ENCODE measurements around the gene UBXN6. TPM values are rescaled to one million over a fixed set of nuclear protein-coding genes. Genes with fewer than 3 reads are reported as not detected.

UBXN6 gene
- total RNA-seq, 1 donor from 2014 or later: 47.9 TPM

DNA sequence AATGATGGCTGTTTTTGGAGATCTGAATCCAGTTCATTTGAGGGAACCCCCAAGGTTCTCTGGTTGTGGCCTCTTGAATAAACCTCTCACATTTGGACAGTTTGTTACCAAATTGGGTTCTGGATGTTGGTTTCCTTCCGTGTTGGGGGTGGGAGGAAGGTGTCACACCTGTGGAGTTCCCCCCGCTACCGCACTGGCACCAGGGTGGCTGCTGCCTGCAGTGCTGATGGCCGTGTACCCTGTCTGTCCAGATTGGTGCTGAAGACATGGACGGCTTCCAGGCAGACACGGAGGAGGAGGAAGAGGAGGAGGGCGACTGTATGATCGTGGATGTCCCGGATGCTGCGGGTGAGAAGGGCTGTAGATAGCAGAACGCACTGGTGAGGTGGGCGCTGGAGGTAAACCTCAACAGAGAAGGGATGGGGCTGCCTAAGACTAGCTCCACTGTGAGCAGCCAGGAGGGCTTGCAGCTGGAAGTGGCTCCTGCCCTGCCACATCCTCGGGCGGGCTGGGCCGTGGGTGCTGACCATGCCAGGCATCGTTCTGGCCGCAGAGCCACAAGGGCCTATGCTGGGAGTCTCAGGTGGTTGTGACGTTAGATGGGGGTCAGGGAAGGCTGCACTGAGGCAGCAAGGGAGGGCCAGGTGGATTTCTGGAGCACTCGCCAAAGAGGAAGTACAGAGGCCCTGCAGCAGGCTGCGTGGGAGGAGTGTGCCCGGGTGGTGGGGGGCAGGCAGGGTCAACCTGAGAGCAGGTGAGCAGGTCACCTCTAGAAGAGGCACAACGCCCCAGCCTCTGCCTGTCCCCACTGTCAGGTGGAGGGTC lies 15.4 kb downstream of the UBXN6 start:
- H3K4me3 Mint-ChIP-seq (ENCODE audit: unreplicated experiment): no peak overlapping the region

DNA sequence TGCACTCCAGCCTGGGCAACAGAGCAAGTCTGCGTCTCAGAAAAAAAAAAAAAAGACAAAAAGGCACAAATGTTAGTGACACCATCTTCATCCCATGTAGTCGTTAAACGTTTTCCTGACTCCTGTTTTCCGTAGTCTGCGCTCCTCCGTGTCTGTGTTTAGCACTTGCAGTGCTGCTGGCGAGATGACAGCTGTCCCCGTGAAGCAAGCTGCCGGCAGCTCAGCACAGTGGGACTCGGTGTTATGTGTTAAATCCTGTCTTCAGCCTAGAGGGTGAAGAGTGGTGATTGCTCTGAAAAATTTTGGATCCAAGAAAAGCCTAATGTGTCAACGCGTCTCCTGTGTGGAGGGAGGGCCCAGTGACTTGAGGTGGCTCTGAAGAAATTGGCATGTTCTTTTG lies 18.4 kb downstream of the UBXN6 start:
- peak overlapping the region; percentile 92 for H3K27ac Mint-ChIP-seq (ENCODE audit: unreplicated experiment)
- peaks cover 3% of the 10 kb centered on the region for H3K9me3 Mint-ChIP-seq (ENCODE audit: unreplicated experiment)
- H3K4me3 Mint-ChIP-seq (ENCODE audit: unreplicated experiment): peak overlapping the region; percentile 47
- TF ChIP-seq, protein P1, sequence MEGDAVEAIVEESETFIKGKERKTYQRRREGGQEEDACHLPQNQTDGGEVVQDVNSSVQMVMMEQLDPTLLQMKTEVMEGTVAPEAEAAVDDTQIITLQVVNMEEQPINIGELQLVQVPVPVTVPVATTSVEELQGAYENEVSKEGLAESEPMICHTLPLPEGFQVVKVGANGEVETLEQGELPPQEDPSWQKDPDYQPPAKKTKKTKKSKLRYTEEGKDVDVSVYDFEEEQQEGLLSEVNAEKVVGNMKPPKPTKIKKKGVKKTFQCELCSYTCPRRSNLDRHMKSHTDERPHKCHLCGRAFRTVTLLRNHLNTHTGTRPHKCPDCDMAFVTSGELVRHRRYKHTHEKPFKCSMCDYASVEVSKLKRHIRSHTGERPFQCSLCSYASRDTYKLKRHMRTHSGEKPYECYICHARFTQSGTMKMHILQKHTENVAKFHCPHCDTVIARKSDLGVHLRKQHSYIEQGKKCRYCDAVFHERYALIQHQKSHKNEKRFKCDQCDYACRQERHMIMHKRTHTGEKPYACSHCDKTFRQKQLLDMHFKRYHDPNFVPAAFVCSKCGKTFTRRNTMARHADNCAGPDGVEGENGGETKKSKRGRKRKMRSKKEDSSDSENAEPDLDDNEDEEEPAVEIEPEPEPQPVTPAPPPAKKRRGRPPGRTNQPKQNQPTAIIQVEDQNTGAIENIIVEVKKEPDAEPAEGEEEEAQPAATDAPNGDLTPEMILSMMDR (IDR thresholded peaks at IDR 0.05; ENCODE audit: partially characterized antibody, unreplicated experiment): no peak
- no peaks in the 10 kb centered on the region for H3K36me3 Mint-ChIP-seq (ENCODE audit: unreplicated experiment)
- H3K4me1 Mint-ChIP-seq (ENCODE audit: low read depth, unreplicated experiment): peaks cover 5% of the 10 kb centered on the region
- peaks cover 5% of the 10 kb centered on the region for H3K27me3 Mint-ChIP-seq (ENCODE audit: unreplicated experiment)
- DNase-seq: no peak

More for the DNA sequence above, 15.4 kb downstream of the UBXN6 start:
- H3K36me3 Mint-ChIP-seq (ENCODE audit: unreplicated experiment): no peaks in the 10 kb centered on the region
- H3K4me1 Mint-ChIP-seq (ENCODE audit: low read depth, unreplicated experiment): peaks cover 5% of the 10 kb centered on the region
- H3K9me3 Mint-ChIP-seq (ENCODE audit: unreplicated experiment): peaks cover 1% of the 10 kb centered on the region
- no peak for DNase-seq
- TF ChIP-seq, protein P1 (IDR thresholded peaks at IDR 0.05; ENCODE audit: partially characterized antibody, unreplicated experiment): no peak
- peak overlapping the region; percentile 17 for H3K27ac Mint-ChIP-seq (ENCODE audit: unreplicated experiment)
- peaks cover 4% of the 10 kb centered on the region for H3K27me3 Mint-ChIP-seq (ENCODE audit: unreplicated experiment)

DNA sequence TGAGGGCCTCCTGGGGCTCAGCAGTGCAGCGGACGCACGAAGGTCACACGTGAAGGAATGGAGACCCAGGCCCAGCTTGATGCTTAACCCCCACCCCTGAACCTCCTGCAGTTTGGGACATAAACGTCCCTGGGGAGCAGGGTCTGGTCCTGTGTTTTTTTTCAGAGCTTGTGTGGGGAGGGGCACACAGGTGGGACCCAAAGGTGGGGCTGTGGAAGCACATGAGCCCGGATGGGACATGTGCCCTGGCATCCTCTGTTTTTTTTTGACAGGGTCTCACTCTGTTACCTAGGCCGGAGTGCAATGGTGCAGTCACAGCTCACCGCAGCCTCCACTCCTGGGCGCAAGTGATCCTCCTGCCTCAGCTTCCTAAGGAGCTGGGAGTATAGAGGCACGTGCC lies 20.5 kb downstream of the UBXN6 start:
- Mint-ChIP-seq H3K36me3 (ENCODE audit: unreplicated experiment) (no peaks in the 10 kb centered on the region), H3K27ac (ENCODE audit: unreplicated experiment) (no peak overlapping the region), H3K4me1 (ENCODE audit: low read depth, unreplicated experiment) (peaks cover 5% of the 10 kb centered on the region), H3K9me3 (ENCODE audit: unreplicated experiment) (peaks cover 3% of the 10 kb centered on the region), H3K4me3 (ENCODE audit: unreplicated experiment) (no peak overlapping the region), H3K27me3 (ENCODE audit: unreplicated experiment) (peaks cover 5% of the 10 kb centered on the region)
- TF ChIP-seq, protein P1 (IDR thresholded peaks at IDR 0.05; ENCODE audit: partially characterized antibody, unreplicated experiment): no peak
- DNase-seq: no peak

DNA sequence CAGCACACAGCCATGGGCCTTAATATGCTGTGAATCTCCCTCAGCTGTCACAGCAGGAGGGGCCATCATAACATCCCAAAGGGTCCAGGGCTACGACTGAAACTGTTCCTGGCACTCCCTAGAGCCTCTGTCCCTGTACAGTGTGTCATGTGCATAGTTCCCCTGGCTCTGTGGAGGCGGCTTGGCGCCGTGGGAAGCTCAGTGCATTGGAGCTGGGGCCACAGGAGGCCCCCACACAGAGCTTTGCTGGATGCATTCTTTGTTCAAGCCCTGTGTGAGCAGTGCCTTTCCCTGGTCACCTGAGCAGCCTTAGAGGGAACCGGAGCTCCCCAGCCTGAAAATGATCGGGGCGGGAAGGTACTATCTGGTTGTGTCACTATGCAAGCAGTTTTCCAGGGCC lies 21.4 kb downstream of the UBXN6 start:
- TF ChIP-seq, protein P1 (IDR thresholded peaks at IDR 0.05; ENCODE audit: partially characterized antibody, unreplicated experiment): no peak
- Mint-ChIP-seq H3K27me3 (ENCODE audit: unreplicated experiment) (peaks cover 2% of the 10 kb centered on the region), H3K4me1 (ENCODE audit: low read depth, unreplicated experiment) (peaks cover 5% of the 10 kb centered on the region), H3K4me3 (ENCODE audit: unreplicated experiment) (no peak overlapping the region), H3K9me3 (ENCODE audit: unreplicated experiment) (peaks cover 4% of the 10 kb centered on the region), H3K36me3 (ENCODE audit: unreplicated experiment) (no peaks in the 10 kb centered on the region), H3K27ac (ENCODE audit: unreplicated experiment) (no peak overlapping the region)
- DNase-seq: no peak

DNA sequence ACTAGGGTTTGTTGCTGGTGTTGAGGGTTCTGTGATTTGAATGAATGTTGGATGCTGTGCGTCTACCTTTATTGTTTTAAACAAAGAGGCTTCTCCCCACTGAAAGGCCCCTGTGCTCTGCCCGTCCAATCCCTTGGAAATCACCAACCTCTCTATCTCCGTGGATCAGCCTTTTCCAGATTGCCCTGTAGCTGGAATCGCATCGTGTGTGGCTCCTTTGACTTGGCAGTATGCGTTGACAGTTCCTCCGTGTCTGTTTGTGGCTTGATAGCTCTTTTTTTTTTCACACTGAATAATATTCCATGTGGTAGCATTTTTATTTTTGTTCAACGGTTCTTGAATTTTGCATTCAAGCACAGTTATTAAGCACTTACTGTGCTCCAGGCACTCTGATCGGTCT lies 23.2 kb downstream of the UBXN6 start:
- Mint-ChIP-seq H3K27ac (ENCODE audit: unreplicated experiment) (peak overlapping the region; percentile 9), H3K27me3 (ENCODE audit: unreplicated experiment) (peaks cover 6% of the 10 kb centered on the region), H3K4me1 (ENCODE audit: low read depth, unreplicated experiment) (peaks cover 6% of the 10 kb centered on the region), H3K9me3 (ENCODE audit: unreplicated experiment) (peaks cover 6% of the 10 kb centered on the region), H3K4me3 (ENCODE audit: unreplicated experiment) (no peak overlapping the region), H3K36me3 (ENCODE audit: unreplicated experiment) (no peaks in the 10 kb centered on the region)
- TF ChIP-seq, protein P1 (IDR thresholded peaks at IDR 0.05; ENCODE audit: partially characterized antibody, unreplicated experiment): no peak
- DNase-seq: no peak

All from glutamatergic neuron (in vitro differentiated cells).